A673 (cell line): ENCODE results near the gene TMEM234.

Experiments
- EZH2 ChIP-seq: fragments of 200-600 bp; sonication (generic); IDR thresholded peaks from 2 replicates; pipeline ENCODE4 v1.6.1; 2017; ENCODE audit warnings: borderline replicate concordance, low read depth, mild to moderate bottlenecking, mixed read lengths, antibody characterized with exemption, low read length; ENCODE audit not compliant: poor library complexity, severe bottlenecking
- TF ChIP-seq, protein P1 (sequence below): fragments of 300-800, 200-600 bp; sonication (generic); conservative IDR thresholded peaks from 2 replicates; pipeline ENCODE4 v1.5.1; 2017; ENCODE audit warnings: low read depth, mild to moderate bottlenecking, antibody characterized with exemption, low read length, moderate library complexity, mixed read lengths

DNA sequence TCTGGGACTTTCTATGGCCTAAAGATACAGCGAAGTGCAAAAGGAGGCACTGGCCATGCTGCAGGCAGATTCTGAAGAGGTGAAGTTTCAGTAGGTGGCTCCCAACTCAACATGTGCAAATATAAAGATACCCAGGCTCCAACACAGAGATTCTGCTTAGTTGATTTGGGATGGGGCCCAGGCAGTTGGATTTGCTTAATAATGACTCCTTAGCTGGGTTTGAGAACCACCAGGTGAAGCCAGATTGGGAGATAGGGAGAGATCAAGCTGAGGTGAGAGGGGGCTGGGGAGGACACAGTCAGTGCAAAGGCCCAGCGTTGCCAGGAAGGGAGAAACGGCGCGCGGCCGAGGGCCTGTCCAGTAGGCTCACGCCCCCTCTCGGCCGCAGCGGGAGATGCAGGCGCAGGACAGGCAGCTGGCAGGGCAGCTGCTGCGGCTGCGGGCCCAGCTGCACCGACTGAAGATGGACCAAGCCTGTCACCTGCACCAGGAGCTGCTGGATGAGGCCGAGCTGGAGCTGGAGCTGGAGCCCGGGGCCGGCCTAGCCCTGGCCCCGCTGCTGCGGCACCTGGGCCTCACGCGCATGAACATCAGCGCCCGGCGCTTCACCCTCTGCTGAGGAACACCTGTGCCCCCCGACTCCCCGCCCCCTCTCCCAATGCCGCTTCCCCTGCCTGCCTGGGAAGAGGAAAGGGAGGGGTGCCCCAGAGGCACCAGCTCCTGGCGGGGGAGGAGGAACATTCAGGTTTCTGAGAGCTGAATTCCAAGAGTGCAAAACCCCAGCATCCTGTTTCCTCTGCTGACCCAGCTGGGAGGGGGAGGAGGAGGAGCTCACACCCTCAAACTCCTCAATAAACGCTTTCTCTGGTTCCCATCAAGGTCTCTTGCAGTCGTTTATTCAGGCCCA is 26.1 kb upstream of the TMEM234 start:
- TF ChIP-seq, protein P1, sequence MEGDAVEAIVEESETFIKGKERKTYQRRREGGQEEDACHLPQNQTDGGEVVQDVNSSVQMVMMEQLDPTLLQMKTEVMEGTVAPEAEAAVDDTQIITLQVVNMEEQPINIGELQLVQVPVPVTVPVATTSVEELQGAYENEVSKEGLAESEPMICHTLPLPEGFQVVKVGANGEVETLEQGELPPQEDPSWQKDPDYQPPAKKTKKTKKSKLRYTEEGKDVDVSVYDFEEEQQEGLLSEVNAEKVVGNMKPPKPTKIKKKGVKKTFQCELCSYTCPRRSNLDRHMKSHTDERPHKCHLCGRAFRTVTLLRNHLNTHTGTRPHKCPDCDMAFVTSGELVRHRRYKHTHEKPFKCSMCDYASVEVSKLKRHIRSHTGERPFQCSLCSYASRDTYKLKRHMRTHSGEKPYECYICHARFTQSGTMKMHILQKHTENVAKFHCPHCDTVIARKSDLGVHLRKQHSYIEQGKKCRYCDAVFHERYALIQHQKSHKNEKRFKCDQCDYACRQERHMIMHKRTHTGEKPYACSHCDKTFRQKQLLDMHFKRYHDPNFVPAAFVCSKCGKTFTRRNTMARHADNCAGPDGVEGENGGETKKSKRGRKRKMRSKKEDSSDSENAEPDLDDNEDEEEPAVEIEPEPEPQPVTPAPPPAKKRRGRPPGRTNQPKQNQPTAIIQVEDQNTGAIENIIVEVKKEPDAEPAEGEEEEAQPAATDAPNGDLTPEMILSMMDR: peak; percentile 85
- no peak for TF ChIP-seq EZH2
